HEK293 (cell line): ENCODE results near the gene APC2.

Experiments
- REST ChIP-seq: fragments of 450-650 bp; formaldehyde crosslinking; IDR thresholded peaks from 2 replicates; pipeline ENCODE4 v1.5.1; 2016; ENCODE audit warnings: missing biosample characterization, missing genetic modification characterization
- TF ChIP-seq, protein P1 (sequence below): fragments of 450-650 bp; formaldehyde crosslinking; IDR thresholded peaks from 2 replicates; pipeline ENCODE4 v1.5.1; 2017; ENCODE audit warnings: missing biosample characterization, missing genetic modification characterization
- TF ChIP-seq, protein P2 (sequence below): fragments of 450-650 bp; formaldehyde crosslinking; IDR thresholded peaks from 2 replicates; pipeline ENCODE4 v1.5.1; 2016; ENCODE audit warnings: missing biosample characterization, missing genetic modification characterization

DNA sequence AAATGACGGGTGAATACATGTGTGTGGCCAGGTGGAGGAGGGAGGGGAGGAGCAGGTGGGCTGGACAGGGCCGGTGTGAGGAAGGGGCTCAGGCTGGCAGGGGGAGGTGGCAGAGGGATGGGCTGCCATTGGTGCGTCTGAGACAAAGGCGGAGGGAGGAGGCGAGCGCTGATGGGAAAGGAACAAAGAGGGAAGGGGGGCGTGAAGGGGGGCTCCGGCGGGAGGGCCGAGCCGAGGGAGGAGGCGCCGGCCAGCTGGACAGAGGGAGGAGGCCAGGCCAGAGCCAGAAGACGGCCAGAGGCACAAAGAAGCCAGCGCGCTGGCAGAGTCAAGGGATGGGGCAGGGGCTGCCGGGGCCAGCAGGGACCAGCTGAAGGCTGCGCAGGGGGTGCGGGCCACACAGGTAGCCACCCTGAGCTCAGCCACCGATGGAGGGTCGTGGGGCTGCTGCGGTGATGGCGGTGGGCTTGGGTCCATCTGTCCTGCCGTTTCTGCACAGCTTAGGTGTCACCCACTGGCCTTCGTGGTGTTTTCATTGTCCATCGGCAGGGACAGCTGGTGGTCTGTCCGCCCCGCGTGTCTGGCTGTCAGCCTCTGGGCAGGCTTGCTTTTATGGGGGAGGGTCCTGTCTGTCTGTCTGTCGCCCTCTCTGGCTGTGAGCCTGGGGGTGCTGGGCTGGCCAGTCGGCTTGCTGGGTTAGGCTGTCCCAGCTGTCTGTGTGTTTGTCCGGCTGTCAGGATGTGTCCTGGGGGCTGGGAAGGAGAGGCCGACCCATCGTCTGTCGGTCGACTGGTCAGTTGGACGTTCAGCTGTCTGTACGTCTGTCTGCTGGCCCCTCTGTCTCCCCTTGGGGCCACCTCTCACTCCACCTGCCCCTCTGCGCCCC, 2.2 kb downstream of the APC2 start:
- TF ChIP-seq, protein P1, sequence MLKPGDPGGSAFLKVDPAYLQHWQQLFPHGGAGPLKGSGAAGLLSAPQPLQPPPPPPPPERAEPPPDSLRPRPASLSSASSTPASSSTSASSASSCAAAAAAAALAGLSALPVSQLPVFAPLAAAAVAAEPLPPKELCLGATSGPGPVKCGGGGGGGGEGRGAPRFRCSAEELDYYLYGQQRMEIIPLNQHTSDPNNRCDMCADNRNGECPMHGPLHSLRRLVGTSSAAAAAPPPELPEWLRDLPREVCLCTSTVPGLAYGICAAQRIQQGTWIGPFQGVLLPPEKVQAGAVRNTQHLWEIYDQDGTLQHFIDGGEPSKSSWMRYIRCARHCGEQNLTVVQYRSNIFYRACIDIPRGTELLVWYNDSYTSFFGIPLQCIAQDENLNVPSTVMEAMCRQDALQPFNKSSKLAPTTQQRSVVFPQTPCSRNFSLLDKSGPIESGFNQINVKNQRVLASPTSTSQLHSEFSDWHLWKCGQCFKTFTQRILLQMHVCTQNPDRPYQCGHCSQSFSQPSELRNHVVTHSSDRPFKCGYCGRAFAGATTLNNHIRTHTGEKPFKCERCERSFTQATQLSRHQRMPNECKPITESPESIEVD = no peak
- no peak for TF ChIP-seq REST (tag by site-specific recombination)
- TF ChIP-seq, protein P2, sequence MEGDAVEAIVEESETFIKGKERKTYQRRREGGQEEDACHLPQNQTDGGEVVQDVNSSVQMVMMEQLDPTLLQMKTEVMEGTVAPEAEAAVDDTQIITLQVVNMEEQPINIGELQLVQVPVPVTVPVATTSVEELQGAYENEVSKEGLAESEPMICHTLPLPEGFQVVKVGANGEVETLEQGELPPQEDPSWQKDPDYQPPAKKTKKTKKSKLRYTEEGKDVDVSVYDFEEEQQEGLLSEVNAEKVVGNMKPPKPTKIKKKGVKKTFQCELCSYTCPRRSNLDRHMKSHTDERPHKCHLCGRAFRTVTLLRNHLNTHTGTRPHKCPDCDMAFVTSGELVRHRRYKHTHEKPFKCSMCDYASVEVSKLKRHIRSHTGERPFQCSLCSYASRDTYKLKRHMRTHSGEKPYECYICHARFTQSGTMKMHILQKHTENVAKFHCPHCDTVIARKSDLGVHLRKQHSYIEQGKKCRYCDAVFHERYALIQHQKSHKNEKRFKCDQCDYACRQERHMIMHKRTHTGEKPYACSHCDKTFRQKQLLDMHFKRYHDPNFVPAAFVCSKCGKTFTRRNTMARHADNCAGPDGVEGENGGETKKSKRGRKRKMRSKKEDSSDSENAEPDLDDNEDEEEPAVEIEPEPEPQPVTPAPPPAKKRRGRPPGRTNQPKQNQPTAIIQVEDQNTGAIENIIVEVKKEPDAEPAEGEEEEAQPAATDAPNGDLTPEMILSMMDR (tag by site-specific recombination) = no peak
